Endothelial cell of umbilical vein (primary cell): ENCODE results near the gene MYH10.

Source experiments
- EZH2 ChIP-seq: IDR thresholded peaks from 2 replicates; pipeline ENCODE4 v1.6.1; 2012; ENCODE audit warnings: borderline replicate concordance, low read depth, mild to moderate bottlenecking, moderate library complexity, low read length, inconsistent platforms; ENCODE audit not compliant: severe bottlenecking
- FOS ChIP-seq: IDR thresholded peaks from 2 replicates; pipeline ENCODE4 v1.6.1; 2011; ENCODE audit warnings: mild to moderate bottlenecking, low read length, moderate library complexity, borderline replicate concordance; ENCODE audit not compliant: insufficient read depth
- JUN ChIP-seq: IDR thresholded peaks from 2 replicates; pipeline ENCODE4 v1.6.1; 2011; ENCODE audit warnings: borderline replicate concordance, low read depth; ENCODE audit not compliant: insufficient read length, insufficient read depth
- MYC ChIP-seq: IDR thresholded peaks from one replicate; pipeline ENCODE4 v1.6.1; 2011; ENCODE audit warnings: mild to moderate bottlenecking, low read depth, low read length
- POLR2A ChIP-seq: IDR thresholded peaks from 2 replicates; pipeline ENCODE4 v1.6.1; 2012; ENCODE audit warnings: low read depth, mild to moderate bottlenecking, control low read depth, low read length
- POLR2AphosphoS5 ChIP-seq: IDR thresholded peaks from 2 replicates; pipeline ENCODE4 v1.6.1; 2012; ENCODE audit warnings: low read depth, mild to moderate bottlenecking, control low read depth, low read length, moderate library complexity; ENCODE audit not compliant: insufficient read depth
- TF ChIP-seq, protein P1 (sequence below), 2 donors: IDR thresholded peaks; 1 replicate in 1 of 2; 2 replicates in 1 of 2; pipeline ENCODE4 v1.5.1; 2011; ENCODE audit warnings: low read length in 2 of 2, mild to moderate bottlenecking in 2 of 2, moderate library complexity in 2 of 2, control low read depth in 1 of 2, inconsistent platforms in 1 of 2, low read depth in 1 of 2; ENCODE audit not compliant: insufficient read depth in 1 of 2; ENCODE audit errors: extremely low read depth in 1 of 2
- TF ChIP-seq, protein P2 (sequence below): IDR thresholded peaks from 2 replicates; pipeline ENCODE4 v1.6.1; 2011; ENCODE audit not compliant: insufficient read depth, insufficient read length

DNA sequence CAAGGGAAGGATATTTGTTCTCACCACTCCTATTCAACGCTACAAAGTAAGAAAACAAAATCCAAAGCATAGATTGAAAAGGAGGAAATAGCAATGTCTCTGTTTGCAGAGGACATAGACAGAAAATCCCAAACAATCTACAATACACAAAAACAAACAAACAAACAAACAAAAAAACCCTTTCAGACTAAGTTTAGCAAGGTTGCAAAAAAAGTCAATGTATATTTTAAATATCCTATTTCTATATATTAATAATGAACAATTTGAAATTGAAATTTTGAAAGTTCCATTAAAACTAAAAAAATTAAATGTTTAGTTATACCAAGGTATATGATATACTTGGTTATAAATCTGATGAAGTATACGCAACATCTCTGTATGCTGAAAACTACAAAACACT lies 37.2 kb downstream of the MYH10 start:
- TF ChIP-seq, protein P1, sequence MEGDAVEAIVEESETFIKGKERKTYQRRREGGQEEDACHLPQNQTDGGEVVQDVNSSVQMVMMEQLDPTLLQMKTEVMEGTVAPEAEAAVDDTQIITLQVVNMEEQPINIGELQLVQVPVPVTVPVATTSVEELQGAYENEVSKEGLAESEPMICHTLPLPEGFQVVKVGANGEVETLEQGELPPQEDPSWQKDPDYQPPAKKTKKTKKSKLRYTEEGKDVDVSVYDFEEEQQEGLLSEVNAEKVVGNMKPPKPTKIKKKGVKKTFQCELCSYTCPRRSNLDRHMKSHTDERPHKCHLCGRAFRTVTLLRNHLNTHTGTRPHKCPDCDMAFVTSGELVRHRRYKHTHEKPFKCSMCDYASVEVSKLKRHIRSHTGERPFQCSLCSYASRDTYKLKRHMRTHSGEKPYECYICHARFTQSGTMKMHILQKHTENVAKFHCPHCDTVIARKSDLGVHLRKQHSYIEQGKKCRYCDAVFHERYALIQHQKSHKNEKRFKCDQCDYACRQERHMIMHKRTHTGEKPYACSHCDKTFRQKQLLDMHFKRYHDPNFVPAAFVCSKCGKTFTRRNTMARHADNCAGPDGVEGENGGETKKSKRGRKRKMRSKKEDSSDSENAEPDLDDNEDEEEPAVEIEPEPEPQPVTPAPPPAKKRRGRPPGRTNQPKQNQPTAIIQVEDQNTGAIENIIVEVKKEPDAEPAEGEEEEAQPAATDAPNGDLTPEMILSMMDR (IDR thresholded peaks at IDR 0.05; ENCODE audit: extremely low read depth in 1 of 2, insufficient read depth in 1 of 2, low read depth in 1 of 2, low read length in 2 of 2): no peak
- TF ChIP-seq POLR2AphosphoS5 (no peak), POLR2A (no peak), FOS (no peak), EZH2 (no peak), MYC (no peak), JUN (no peak)
- TF ChIP-seq, protein P2, sequence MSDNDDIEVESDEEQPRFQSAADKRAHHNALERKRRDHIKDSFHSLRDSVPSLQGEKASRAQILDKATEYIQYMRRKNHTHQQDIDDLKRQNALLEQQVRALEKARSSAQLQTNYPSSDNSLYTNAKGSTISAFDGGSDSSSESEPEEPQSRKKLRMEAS: no peak
